NB4 (cell line): Measurements from ENCODE around the gene ROPN1L.

Experiments used
- DNase-seq: peaks from one replicate; pipeline ENCODE4 v3.0.0; 2010; ENCODE audit warnings: low read depth
- H3K4me3 ChIP-seq: one replicate; pipeline ENCODE4 v1.5.1; 2011; ENCODE audit warnings: mild to moderate bottlenecking, low read depth, low read length, moderate library complexity
- CTCF ChIP-seq: IDR thresholded peaks from one replicate; pipeline ENCODE4 v1.5.1; 2012; ENCODE audit warnings: low read depth, low read length
- MYC ChIP-seq: IDR thresholded peaks from 2 replicates; pipeline ENCODE4 v1.6.1; 2011; ENCODE audit warnings: low read depth, low read length
- POLR2A ChIP-seq: IDR thresholded peaks from 2 replicates; pipeline ENCODE4 v1.6.1; 2011; ENCODE audit warnings: mild to moderate bottlenecking; ENCODE audit not compliant: insufficient read length; ENCODE audit errors: extremely low read depth
- TF ChIP-seq, protein P1 (sequence below): IDR thresholded peaks from 2 replicates; pipeline ENCODE4 v1.6.1; 2011; ENCODE audit warnings: low read depth, low read length

The ROPN1L gene

GRCh38 chr5:10469253-10470050 is 27.8 kb downstream of the ROPN1L start:
- H3K4me3 ChIP-seq = no peak overlapping the region
- TF ChIP-seq, protein P1, sequence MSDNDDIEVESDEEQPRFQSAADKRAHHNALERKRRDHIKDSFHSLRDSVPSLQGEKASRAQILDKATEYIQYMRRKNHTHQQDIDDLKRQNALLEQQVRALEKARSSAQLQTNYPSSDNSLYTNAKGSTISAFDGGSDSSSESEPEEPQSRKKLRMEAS = no peak
- no peak for TF ChIP-seq POLR2A
- no peak for TF ChIP-seq MYC
- no peak for TF ChIP-seq CTCF
- DNase-seq = no peak

- H3K4me3 ChIP-seq = no peak overlapping the region
- no peak for DNase-seq
- TF ChIP-seq, protein P1 = no peak
- no peak for TF ChIP-seq MYC
- TF ChIP-seq CTCF = no peak
- TF ChIP-seq POLR2A = no peak
Observed at GRCh38 chr5:10470669-10471068, 29.0 kb downstream of the ROPN1L start.

DNA sequence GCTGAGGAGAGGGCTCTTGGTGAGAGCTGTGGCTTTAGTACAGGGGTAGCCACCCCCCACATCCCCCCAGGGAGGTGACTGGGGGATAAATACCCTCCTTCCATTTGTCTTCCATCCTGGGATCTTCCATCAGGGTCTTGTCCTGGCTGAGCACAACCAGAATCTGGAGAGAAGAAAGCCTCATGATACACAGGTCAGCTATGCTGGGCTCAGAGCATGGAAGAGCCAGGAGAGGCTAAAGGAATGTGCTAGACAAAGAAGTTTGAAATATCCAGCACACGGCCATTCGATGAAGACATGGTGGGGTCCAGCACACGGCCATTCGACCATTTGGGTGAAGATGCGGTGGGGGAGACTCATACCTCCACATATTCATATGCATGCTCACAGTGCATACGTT is 30.0 kb downstream of the ROPN1L start:
- TF ChIP-seq CTCF = no peak
- TF ChIP-seq, protein P1 = no peak
- TF ChIP-seq MYC = no peak
- no peak for TF ChIP-seq POLR2A
- no peak overlapping the region for H3K4me3 ChIP-seq
- DNase-seq = no peak

- TF ChIP-seq MYC = no peak
- TF ChIP-seq, protein P1 = no peak
- TF ChIP-seq POLR2A = no peak
- TF ChIP-seq CTCF = no peak
- DNase-seq = no peak
- no peak overlapping the region for H3K4me3 ChIP-seq
Observed at GRCh38 chr5:10474521-10475075, 32.9 kb downstream of the ROPN1L start.

GRCh38 chr5:10475931-10476676 is 34.4 kb downstream of the ROPN1L start:
- H3K4me3 ChIP-seq = no peak overlapping the region
- TF ChIP-seq POLR2A = no peak
- TF ChIP-seq MYC = no peak
- TF ChIP-seq CTCF = no peak
- TF ChIP-seq, protein P1 = no peak
- no peak for DNase-seq
